H1 (cell line): ENCODE measurements around the gene INPP5E. TPM values are rescaled to one million over a fixed set of nuclear protein-coding genes. Genes with fewer than 3 reads are reported as not detected.

Source experiments
- CTCF ChIA-PET: fragments of 300-600 bp; sonication (Branson Sonifier 250); formaldehyde crosslinking; loops from one replicate; lab custom pipeline; 2021; ENCODE audit not compliant: partially characterized antibody; lab: Charles Lee
- POLR2A ChIA-PET: fragments of 300-600 bp; sonication (Branson Sonifier 250); formaldehyde crosslinking; loops from one replicate; lab custom pipeline; 2021; ENCODE audit warnings: inconsistent platforms; ENCODE audit not compliant: partially characterized antibody; lab: Charles Lee
- DNase-seq, 2 experiments: peaks; one replicate each; pipeline versions ENCODE4 v3.0.0 to v3.0.0-alpha.2; 2010 to 2022; ENCODE audit warnings: low spot score in 2 of 2, low read depth in 1 of 2, mixed read lengths in 1 of 2
- FAIRE-seq: peaks from 2 replicates; lab custom pipeline; 2011; peaks lifted over from hg19 to GRCh38; lab: Jason Lieb, UNC
- H2AFZ ChIP-seq: 2 replicates; pipeline ENCODE4 v1.8.1; 2012; ENCODE audit warnings: low read length, inconsistent platforms
- H2AK5ac ChIP-seq: 2 replicates; pipeline ENCODE4 v1.6.1; 2013; ENCODE audit warnings: low read depth, low read length
- H2BK120ac ChIP-seq: replicated peaks from 2 replicates; pipeline ENCODE3; 2013; ENCODE audit warnings: low read depth, low read length, inconsistent platforms
- H2BK12ac ChIP-seq: 2 replicates; pipeline ENCODE4 v1.6.1; 2013; ENCODE audit warnings: low read depth, low read length
- H2BK15ac ChIP-seq: 2 replicates; pipeline ENCODE4 v1.6.1; 2013; ENCODE audit warnings: low read length
- H2BK20ac ChIP-seq: 2 replicates; pipeline ENCODE4 v1.6.1; 2013; ENCODE audit warnings: low read length
- H2BK5ac ChIP-seq: 2 replicates; pipeline ENCODE4 v1.6.1; 2013; ENCODE audit warnings: low read depth, low read length
- H3K14ac ChIP-seq: 2 replicates; pipeline ENCODE4 v1.6.1; 2013; ENCODE audit warnings: inconsistent platforms; ENCODE audit not compliant: insufficient read length
- H3K18ac ChIP-seq: 2 replicates; pipeline ENCODE4 v1.6.1; 2013; ENCODE audit warnings: low read length; ENCODE audit errors: extremely low read depth
- H3K23ac ChIP-seq: 2 replicates; pipeline ENCODE4 v1.6.1; 2013; ENCODE audit warnings: inconsistent platforms; ENCODE audit not compliant: insufficient read length
- H3K23me2 ChIP-seq: 2 replicates; pipeline ENCODE4 v1.6.1; 2013; ENCODE audit warnings: low read depth, low read length
- H3K27ac ChIP-seq: 2 replicates; pipeline ENCODE4 v1.6.1; 2011; ENCODE audit warnings: low read depth, low read length, inconsistent platforms
- H3K27me3 ChIP-seq, 4 experiments: replicated peaks in 1 of 4; 1 replicate in 1 of 4; 2 replicates in 3 of 4; pipeline versions ENCODE4 v1.6.1 to v1.8.1; 2011 to 2013; ENCODE audit warnings: low read length in 3 of 4, mild to moderate bottlenecking in 3 of 4, inconsistent platforms in 2 of 4, mixed read lengths in 2 of 4, moderate library complexity in 1 of 4; ENCODE audit not compliant: control insufficient read depth in 3 of 4, insufficient read depth in 3 of 4; ENCODE audit errors: extremely low read depth in 1 of 4
- H3K36me3 ChIP-seq, 4 experiments: 2 replicates each; pipeline versions ENCODE4 v1.6.1 to v1.8.1; 2011 to 2013; ENCODE audit warnings: mild to moderate bottlenecking in 4 of 4, low read length in 3 of 4, moderate library complexity in 2 of 4, control low read depth in 1 of 4, inconsistent platforms in 1 of 4; ENCODE audit not compliant: insufficient read depth in 4 of 4, control insufficient read depth in 2 of 4
- H3K4ac ChIP-seq: replicated peaks from 2 replicates; pipeline ENCODE3; 2013; ENCODE audit warnings: low read length, low read depth, mixed read lengths, inconsistent platforms; ENCODE audit not compliant: insufficient read length
- H3K4me1 ChIP-seq, 4 experiments: replicated peaks in 1 of 4; 1 replicate in 1 of 4; 2 replicates in 3 of 4; pipeline versions ENCODE4 v1.6.1 to v1.8.1; 2011 to 2013; ENCODE audit warnings: low read length in 3 of 4, inconsistent platforms in 2 of 4, mixed read lengths in 1 of 4; ENCODE audit not compliant: insufficient read depth in 4 of 4, control insufficient read depth in 3 of 4
- H3K4me2 ChIP-seq, 2 experiments: 2 replicates each; pipeline versions ENCODE4 v1.6.1 to v1.8.1; 2011 to 2013; ENCODE audit warnings: low read depth in 2 of 2, low read length in 2 of 2, control low read depth in 1 of 2, inconsistent platforms in 1 of 2, mild to moderate bottlenecking in 1 of 2; ENCODE audit not compliant: insufficient read depth in 1 of 2
- H3K4me3 ChIP-seq, 4 experiments: fragments of 200-600, 300-600 bp in 1 of 4; sonication (generic), shearing (Covaris generic), sonication (Bioruptor Twin) in 1 of 4; 2 replicates each; pipeline versions ENCODE4 v1.5.1 to v1.8.1; 2011 to 2016; ENCODE audit warnings: low read length in 4 of 4, low read depth in 3 of 4, control low read depth in 2 of 4, inconsistent platforms in 2 of 4, mild to moderate bottlenecking in 2 of 4, mixed read lengths in 1 of 4, moderate library complexity in 1 of 4; ENCODE audit not compliant: insufficient read depth in 2 of 4; ENCODE audit errors: extremely low read depth in 1 of 4
- H3K56ac ChIP-seq: replicated peaks from 2 replicates; pipeline ENCODE3; 2013; ENCODE audit warnings: low read depth, mild to moderate bottlenecking, mixed read lengths, low read length, inconsistent platforms; ENCODE audit not compliant: insufficient read length
- H3K79me1 ChIP-seq: 2 replicates; pipeline ENCODE4 v1.6.1; 2013; ENCODE audit warnings: low read depth, low read length, control low read depth
- H3K79me2 ChIP-seq, 2 experiments: 2 replicates each; pipeline versions ENCODE4 v1.6.1 to v1.8.1; 2012 to 2013; ENCODE audit warnings: low read length in 2 of 2, mild to moderate bottlenecking in 2 of 2, inconsistent platforms in 1 of 2; ENCODE audit not compliant: insufficient read depth in 2 of 2, control insufficient read depth in 1 of 2
- H3K9ac ChIP-seq, 4 experiments: replicated peaks in 1 of 4; 1 replicate in 1 of 4; 2 replicates in 3 of 4; pipeline versions ENCODE4 v1.6.1 to v1.8.1; 2011 to 2013; ENCODE audit warnings: low read depth in 3 of 4, low read length in 3 of 4, control low read depth in 2 of 4, mild to moderate bottlenecking in 2 of 4, moderate library complexity in 2 of 4, inconsistent platforms in 1 of 4; ENCODE audit errors: extremely low read depth in 1 of 4
- H3K9me3 ChIP-seq, 2 experiments: 2 replicates each; pipeline versions ENCODE4 v1.6.1 to v1.8.1; 2012 to 2013; ENCODE audit warnings: mild to moderate bottlenecking in 2 of 2, moderate library complexity in 2 of 2, control low read depth in 1 of 2, inconsistent platforms in 1 of 2, low read depth in 1 of 2, low read length in 1 of 2, mixed read lengths in 1 of 2; ENCODE audit not compliant: insufficient read depth in 2 of 2
- H4K20me1 ChIP-seq, 2 experiments: replicated peaks in 1 of 2; 2 replicates each; pipeline versions ENCODE3 to v1.8.1; 2011 to 2013; ENCODE audit warnings: inconsistent platforms in 2 of 2, low read length in 2 of 2, mild to moderate bottlenecking in 1 of 2; ENCODE audit not compliant: insufficient read depth in 2 of 2, control insufficient read depth in 1 of 2
- H4K5ac ChIP-seq: 2 replicates; pipeline ENCODE4 v1.6.1; 2013; ENCODE audit warnings: low read length, low read depth, mixed read lengths, inconsistent platforms; ENCODE audit not compliant: insufficient read length
- H4K8ac ChIP-seq: 2 replicates; pipeline ENCODE4 v1.8.0; 2013; ENCODE audit warnings: mild to moderate bottlenecking, moderate library complexity, low read length, inconsistent platforms; ENCODE audit not compliant: insufficient read depth; ENCODE audit errors: extremely low read depth
- H4K91ac ChIP-seq: replicated peaks from 2 replicates; pipeline ENCODE3; 2013; ENCODE audit warnings: low read length, mixed read lengths, inconsistent platforms; ENCODE audit not compliant: insufficient read length
- BCL11A ChIP-seq, 2 experiments: IDR thresholded peaks; one replicate each; pipeline ENCODE4 v1.6.1; 2011; ENCODE audit warnings: low read depth in 2 of 2, low read length in 2 of 2, mild to moderate bottlenecking in 2 of 2
- CBX8 ChIP-seq: fragments of 300-800, 300-1000 bp; sonication (generic); IDR thresholded peaks from 2 replicates; pipeline ENCODE4 v1.7.1; 2016; ENCODE audit warnings: low read depth, low read length, borderline replicate concordance
- CEBPB ChIP-seq: IDR thresholded peaks from 2 replicates; pipeline ENCODE4 v1.6.1; 2012; ENCODE audit warnings: low read depth, low read length
- EP300 ChIP-seq, 2 experiments: IDR thresholded peaks; 1 replicate in 1 of 2; 2 replicates in 1 of 2; pipeline ENCODE4 v1.6.1; 2011 to 2012; ENCODE audit warnings: low read depth in 2 of 2, low read length in 2 of 2, mild to moderate bottlenecking in 2 of 2, borderline replicate concordance in 1 of 2, inconsistent platforms in 1 of 2, moderate library complexity in 1 of 2
- FOSL1 ChIP-seq: IDR thresholded peaks from 2 replicates; pipeline ENCODE4 v1.6.1; 2011; ENCODE audit warnings: mild to moderate bottlenecking, low read depth, low read length, moderate library complexity; ENCODE audit not compliant: insufficient read depth
- GABPA ChIP-seq: IDR thresholded peaks from 2 replicates; pipeline ENCODE4 v1.6.1; 2011; ENCODE audit warnings: mild to moderate bottlenecking, low read length, moderate library complexity, borderline replicate concordance; ENCODE audit not compliant: insufficient read depth
- JUND ChIP-seq: IDR thresholded peaks from 2 replicates; pipeline ENCODE4 v1.6.1; 2011; ENCODE audit warnings: mild to moderate bottlenecking, improper control_type of control experiment, low read length
- RFX5 ChIP-seq: IDR thresholded peaks from 2 replicates; pipeline ENCODE4 v1.6.1; 2011; ENCODE audit warnings: low read depth, low read length, improper control_type of control experiment, borderline replicate concordance
- SIX5 ChIP-seq: IDR thresholded peaks from 2 replicates; pipeline ENCODE4 v1.6.1; 2011; ENCODE audit warnings: mild to moderate bottlenecking, low read depth, low read length
- SP1 ChIP-seq: IDR thresholded peaks from 2 replicates; pipeline ENCODE4 v1.6.1; 2011; ENCODE audit warnings: low read depth, low read length
- SRF ChIP-seq: IDR thresholded peaks from 2 replicates; pipeline ENCODE4 v1.6.1; 2011; ENCODE audit warnings: mild to moderate bottlenecking, low read depth, low read length, moderate library complexity
- TAF7 ChIP-seq: optimal IDR thresholded peaks from 2 replicates; pipeline ENCODE3; 2011; ENCODE audit warnings: low read depth, mild to moderate bottlenecking, inconsistent platforms, low read length, moderate library complexity, borderline replicate concordance
- WGBS, 2 experiments: shearing (Covaris generic) in 1 of 2; methylation state at CpG; one replicate each; pipeline versions ENCODE4 v1.1.6 to v1.1.7; 2013 to 2015; ENCODE audit warnings: low lambda C conversion rate in 2 of 2, mixed read lengths in 2 of 2, inconsistent platforms in 1 of 2, low coverage in 1 of 2, missing lambda C conversion rate in 1 of 2; ENCODE audit not compliant: insufficient replicate concordance in 2 of 2, insufficient coverage in 1 of 2, insufficient read length in 1 of 2; ENCODE audit errors: extremely low coverage in 1 of 2, missing lambda C conversion rate in 1 of 2; 5-methylcytosine and 5-hydroxymethylcytosine counted together
- polyA plus RNA-seq, 7 experiments: library from polyadenylated mRNA; depleted of rRNA in 3 of 7; stranded (reverse) in 5 of 7; unstranded in 2 of 7; fragments of >200 nt in 5 of 7; fragments of 200-250 nt in 2 of 7; gene quantifications; 1 replicate in 5 of 7; 2 replicates in 1 of 7; 4 replicates in 1 of 7; pipeline versions ENCODE4 v1.2.1 to v1.2.3, GENCODE V29; 2011 to 2013; ENCODE audit warnings: missing spikeins in 2 of 7, mixed read lengths in 2 of 7
- total RNA-seq: library from RNA; stranded (reverse); fragmentation: NEBNext Ultra II Directional; extraction: Animal tissue kit (Norgen Biotek cat#: 25700); gene quantifications from 2 replicates; pipeline ENCODE4 v1.2.1, GENCODE V29; 2021
- TF ChIP-seq, protein P1 (sequence below): IDR thresholded peaks from 2 replicates; pipeline ENCODE4 v1.6.1; 2012; ENCODE audit warnings: low read length, inconsistent platforms

Gene INPP5E
- total and polyA plus RNA-seq, 2 of the 8 experiments (the other 6 are each of a cell fraction or from before 2014, with no cell fraction given) = 8.7 to 11.3 TPM

DNA sequence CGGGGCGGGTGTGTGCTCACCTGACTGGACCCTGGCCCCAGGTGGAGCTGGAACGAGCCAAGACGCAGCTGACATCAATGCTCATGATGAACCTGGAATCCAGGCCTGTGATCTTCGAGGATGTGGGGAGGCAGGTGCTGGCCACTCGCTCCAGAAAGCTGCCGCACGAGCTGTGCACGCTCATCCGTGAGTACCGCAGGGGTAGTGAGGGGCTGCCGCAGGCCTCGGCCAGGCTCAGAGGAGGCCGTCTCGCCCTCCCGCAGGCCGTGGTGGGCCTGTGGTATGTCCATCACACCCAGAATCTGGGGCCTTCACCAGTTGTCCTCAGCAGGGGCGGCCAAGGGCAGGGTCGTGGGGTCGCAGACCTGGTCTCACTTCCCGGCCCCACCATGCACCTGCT, 17.9 kb downstream of the INPP5E start:
- Histone ChIP-seq H3K23me2 (no peaks in the 10 kb centered on the region), H3K23ac (no peak overlapping the region), H4K20me1 (peaks cover 6 to 10% of the 10 kb centered on the region in 2 experiments), H3K4me2 (no peak overlapping the region), H3K9ac (no peak overlapping the region), H4K5ac (no peak overlapping the region), H3K79me1 (no peaks in the 10 kb centered on the region), H3K4me1 (no peaks in the 10 kb centered on the region), H3K36me3 (peaks cover 30 to 52% (median 47%) of the 10 kb centered on the region in 4 experiments), H3K27ac (no peak overlapping the region), H3K14ac (no peak overlapping the region), H3K4ac (no peak overlapping the region), H3K9me3 (no peaks in the 10 kb centered on the region), H3K27me3 (no peaks in the 10 kb centered on the region), H4K8ac (no peak overlapping the region), H3K79me2 (no peaks in the 10 kb centered on the region), H3K4me3 (no peak overlapping the region), H2BK5ac (no peak overlapping the region), H2AFZ (no peak overlapping the region), H2BK20ac (no peak overlapping the region), H3K18ac (no peak overlapping the region), H4K91ac (no peak overlapping the region), H2AK5ac (no peak overlapping the region), H2BK15ac (no peak overlapping the region), H2BK12ac (no peak overlapping the region), H2BK120ac (no peak overlapping the region), H3K56ac (no peak overlapping the region)
- TF ChIP-seq CEBPB (no peak), EP300 (IDR thresholded peaks at IDR 0.05; ENCODE audit: borderline replicate concordance in 1 of 2, low read depth in 2 of 2, low read length in 2 of 2) (no peak), JUND (no peak), SIX5 (no peak), TAF7 (no peak), GABPA (no peak), BCL11A (IDR thresholded peaks at IDR 0.05; ENCODE audit: low read depth in 2 of 2, low read length in 2 of 2) (no peak), FOSL1 (no peak), SP1 (no peak), SRF (no peak), CBX8 (no peak), RFX5 (no peak)
- TF ChIP-seq, protein P1, sequence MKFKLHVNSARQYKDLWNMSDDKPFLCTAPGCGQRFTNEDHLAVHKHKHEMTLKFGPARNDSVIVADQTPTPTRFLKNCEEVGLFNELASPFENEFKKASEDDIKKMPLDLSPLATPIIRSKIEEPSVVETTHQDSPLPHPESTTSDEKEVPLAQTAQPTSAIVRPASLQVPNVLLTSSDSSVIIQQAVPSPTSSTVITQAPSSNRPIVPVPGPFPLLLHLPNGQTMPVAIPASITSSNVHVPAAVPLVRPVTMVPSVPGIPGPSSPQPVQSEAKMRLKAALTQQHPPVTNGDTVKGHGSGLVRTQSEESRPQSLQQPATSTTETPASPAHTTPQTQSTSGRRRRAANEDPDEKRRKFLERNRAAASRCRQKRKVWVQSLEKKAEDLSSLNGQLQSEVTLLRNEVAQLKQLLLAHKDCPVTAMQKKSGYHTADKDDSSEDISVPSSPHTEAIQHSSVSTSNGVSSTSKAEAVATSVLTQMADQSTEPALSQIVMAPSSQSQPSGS = no peak
- POLR2A ChIA-PET = interaction anchor here (0.7 to 2.3 kb wide), 6 partner anchors 13 to 33 kb away, joined by 3 to 5 read pairs (median 3); partner anchors contain the start of gene SNAPC4
- 95% methylated on average over 17 of the region's 21 CpGs; no CpG with 5 or more reads in 1 of the 2 experiments for WGBS, 2 experiments
- CTCF ChIA-PET = interaction anchor here (0.7 to 1.4 kb wide), 5 partner anchors 13 to 250 kb away, joined by 3 to 4 read pairs (median 3); no protein-coding TSS in a partner anchor
- no peak for FAIRE-seq
- DNase-seq = no peak
